IgD-negative memory B cell (primary cell): ENCODE data around the gene ADARB2. TPM values are rescaled to one million over a fixed set of nuclear protein-coding genes. Genes with fewer than 3 reads are reported as not detected.

ENCODE experiments used
- H3K27ac Mint-ChIP-seq, 3 donors: one replicate each; pipeline ENCODE4 v1.8.0; 2020 to 2022; ENCODE audit warnings: mild to moderate bottlenecking in 3 of 3, mixed read lengths in 3 of 3, moderate library complexity in 1 of 3
- H3K27me3 Mint-ChIP-seq: one replicate; pipeline ENCODE4 v1.8.0; 2021; ENCODE audit warnings: mixed read lengths
- H3K36me3 Mint-ChIP-seq: one replicate; pipeline ENCODE4 v1.8.0; 2020; ENCODE audit warnings: mild to moderate bottlenecking, mixed read lengths
- H3K4me1 Mint-ChIP-seq, 3 donors: one replicate each; pipeline ENCODE4 v1.8.0; 2020 to 2022; ENCODE audit warnings: mixed read lengths in 3 of 3, mild to moderate bottlenecking in 1 of 3
- H3K4me3 Mint-ChIP-seq, 4 donors: one replicate each; pipeline ENCODE4 v1.8.0; 2020 to 2022; ENCODE audit warnings: mild to moderate bottlenecking in 4 of 4, mixed read lengths in 4 of 4, moderate library complexity in 3 of 4
- H3K9me3 Mint-ChIP-seq, 3 donors: one replicate each; pipeline ENCODE4 v1.8.0; 2020 to 2021; ENCODE audit warnings: mixed read lengths in 3 of 3, mild to moderate bottlenecking in 1 of 3
- polyA plus RNA-seq: library from polyadenylated mRNA; unstranded; fragments of 300-500 nt; fragmentation: Illumina TruSeq; gene quantifications from one replicate; pipeline ENCODE4 v1.2.3, GENCODE V29; 2021

ADARB2 gene
- polyA plus RNA-seq, 1 donor from 2014 or later: not detected

DNA sequence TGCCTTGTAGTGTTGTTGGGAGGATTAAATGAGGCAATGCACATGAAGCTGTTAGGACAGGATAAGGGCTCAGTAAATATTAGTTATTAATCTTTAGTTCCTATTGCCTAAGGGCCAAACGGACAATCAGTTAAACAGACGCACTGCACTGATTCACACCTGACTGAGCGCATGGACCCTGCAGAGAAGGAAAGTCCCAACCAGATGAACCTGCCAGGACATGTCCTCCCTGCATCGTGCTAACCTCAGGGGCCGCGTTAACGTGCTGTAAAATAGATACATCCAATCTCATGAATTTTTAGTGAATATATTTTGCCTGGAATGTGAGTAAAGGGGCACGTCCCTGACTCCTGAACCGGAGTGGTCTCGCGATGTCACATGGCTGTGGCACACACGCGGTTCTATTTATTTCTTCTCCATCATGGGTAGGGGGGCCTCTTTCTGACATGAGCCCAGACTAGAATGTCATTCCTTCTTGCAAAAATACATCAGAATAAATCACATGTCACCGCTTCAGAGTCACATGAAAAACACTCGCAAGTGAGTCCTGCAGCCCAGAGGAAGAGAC is 12.3 kb downstream of the ADARB2 start:
- Mint-ChIP-seq H3K9me3 (no peaks in the 10 kb centered on the region), H3K4me1 (peaks cover 0 to 1% (median 0%) of the 10 kb centered on the region in 3 donors), H3K27ac (no peak overlapping the region), H3K4me3 (no peak overlapping the region), H3K27me3 (peaks cover 19% of the 10 kb centered on the region), H3K36me3 (no peaks in the 10 kb centered on the region)

DNA sequence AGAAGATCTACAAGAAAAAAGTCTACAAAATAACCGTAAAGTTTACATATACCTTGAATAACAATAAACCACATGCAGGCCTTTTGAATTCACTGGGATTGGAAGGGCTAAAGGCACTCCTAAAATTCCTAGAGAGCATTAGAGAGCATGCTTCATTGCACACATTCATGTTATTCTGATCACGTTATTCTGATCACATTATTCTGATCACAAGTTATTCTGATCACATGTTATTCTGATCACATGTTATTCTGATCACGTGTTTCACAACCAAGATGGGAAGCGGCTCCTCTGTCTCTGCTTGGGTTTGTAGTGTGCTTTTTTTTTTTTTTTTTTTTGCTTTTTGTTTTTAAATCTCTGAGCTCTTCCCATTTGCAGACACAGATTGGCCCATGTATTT is 20.5 kb downstream of the ADARB2 start:
- Mint-ChIP-seq H3K4me3 (no peak overlapping the region), H3K9me3 (peaks cover 0 to 8% (median 4%) of the 10 kb centered on the region in 3 donors), H3K27ac (no peak overlapping the region), H3K27me3 (peaks cover 54% of the 10 kb centered on the region), H3K36me3 (no peaks in the 10 kb centered on the region), H3K4me1 (peaks cover 0 to 5% (median 5%) of the 10 kb centered on the region in 3 donors)

DNA sequence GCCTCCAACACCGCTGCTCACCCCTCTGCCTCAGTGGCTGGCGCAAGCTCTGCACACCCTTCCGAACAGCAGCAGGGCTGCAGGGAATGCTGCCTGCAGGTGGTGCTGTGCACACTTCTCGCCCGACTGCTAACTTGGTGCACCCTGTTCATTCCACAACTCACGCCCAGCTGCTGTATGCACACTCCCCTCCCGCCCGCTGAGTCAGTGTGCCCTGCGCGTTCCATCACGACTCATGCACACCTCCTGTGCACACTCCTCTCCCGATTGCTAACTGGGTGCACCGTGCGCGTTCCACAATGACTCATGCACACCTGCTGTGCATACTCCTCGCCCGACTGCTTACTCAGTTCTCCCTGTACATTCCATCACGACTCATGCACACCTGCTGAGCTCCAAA is 21.5 kb downstream of the ADARB2 start:
- peaks cover 59% of the 10 kb centered on the region for H3K27me3 Mint-ChIP-seq
- peaks cover 0 to 8% (median 4%) of the 10 kb centered on the region in 3 donors for H3K9me3 Mint-ChIP-seq

DNA sequence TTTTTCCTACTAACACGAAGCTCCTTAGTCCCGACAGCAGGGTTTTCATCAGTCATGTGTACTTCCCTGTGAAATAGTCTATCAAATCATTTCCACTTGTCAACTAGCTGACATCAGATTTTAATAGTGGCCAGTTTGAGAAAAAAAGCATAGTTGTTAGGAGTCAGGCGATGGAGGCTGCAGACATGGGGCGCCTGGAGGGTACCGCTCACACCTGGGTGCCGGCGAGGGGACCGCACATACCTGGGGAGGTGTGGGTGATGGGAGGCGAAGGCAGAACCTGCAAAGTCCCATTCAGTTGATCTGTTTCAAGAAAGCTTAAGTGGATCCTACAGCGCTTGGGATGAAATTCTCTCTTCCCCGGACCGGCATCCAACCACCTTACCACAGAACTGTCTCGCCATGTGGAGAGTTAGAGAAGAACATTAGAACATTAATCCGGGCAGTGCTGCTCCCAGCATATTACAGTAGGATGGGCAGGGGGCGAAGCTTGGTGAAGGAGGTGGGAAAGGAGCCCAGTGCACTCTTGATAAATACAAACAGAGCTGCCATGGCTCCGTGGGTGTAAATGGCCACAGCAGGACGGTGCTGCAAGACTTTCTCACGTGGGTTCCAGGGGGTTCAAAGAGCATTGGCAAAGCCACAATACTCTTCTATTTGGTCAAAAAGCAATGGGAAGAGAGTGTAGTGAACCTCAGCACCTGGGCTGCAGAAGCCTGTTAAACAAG is 24.2 kb downstream of the ADARB2 start:
- no peak overlapping the region for H3K27ac Mint-ChIP-seq
- H3K4me3 Mint-ChIP-seq: no peak overlapping the region
- peaks cover 0 to 5% (median 4%) of the 10 kb centered on the region in 3 donors for H3K4me1 Mint-ChIP-seq
- no peaks in the 10 kb centered on the region for H3K36me3 Mint-ChIP-seq
- H3K9me3 Mint-ChIP-seq: peaks cover 0 to 6% (median 4%) of the 10 kb centered on the region in 3 donors
- H3K27me3 Mint-ChIP-seq: peaks cover 58% of the 10 kb centered on the region

More for the DNA sequence above, 21.5 kb downstream of the ADARB2 start:
- Mint-ChIP-seq H3K27ac (no peak overlapping the region), H3K36me3 (no peaks in the 10 kb centered on the region), H3K4me3 (no peak overlapping the region), H3K4me1 (peaks cover 0 to 5% (median 5%) of the 10 kb centered on the region in 3 donors)

DNA sequence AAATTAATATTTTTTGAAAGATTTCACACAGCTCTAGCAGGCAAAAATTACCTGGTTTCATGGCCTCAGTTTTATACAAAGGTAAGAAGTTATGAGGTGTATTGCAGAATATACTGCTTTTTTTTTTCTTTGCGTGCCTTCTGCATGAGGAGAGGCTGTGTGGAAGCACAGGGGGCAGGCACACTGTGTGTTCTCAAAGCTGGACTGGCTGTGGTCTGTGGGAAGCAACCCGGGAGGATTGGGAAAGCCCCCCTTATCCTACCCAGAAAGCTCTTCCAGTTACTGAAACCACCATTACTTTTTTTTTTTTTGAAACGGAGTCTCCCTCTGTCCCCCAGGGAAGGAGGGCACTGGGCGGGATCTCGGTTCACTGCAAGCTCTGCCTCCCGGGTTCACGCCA is 25.0 kb downstream of the ADARB2 start:
- Mint-ChIP-seq H3K27me3 (peaks cover 58% of the 10 kb centered on the region), H3K27ac (no peak overlapping the region), H3K4me1 (peaks cover 0 to 5% (median 4%) of the 10 kb centered on the region in 3 donors), H3K4me3 (no peak overlapping the region), H3K36me3 (no peaks in the 10 kb centered on the region), H3K9me3 (peaks cover 0 to 7% (median 6%) of the 10 kb centered on the region in 3 donors)

DNA sequence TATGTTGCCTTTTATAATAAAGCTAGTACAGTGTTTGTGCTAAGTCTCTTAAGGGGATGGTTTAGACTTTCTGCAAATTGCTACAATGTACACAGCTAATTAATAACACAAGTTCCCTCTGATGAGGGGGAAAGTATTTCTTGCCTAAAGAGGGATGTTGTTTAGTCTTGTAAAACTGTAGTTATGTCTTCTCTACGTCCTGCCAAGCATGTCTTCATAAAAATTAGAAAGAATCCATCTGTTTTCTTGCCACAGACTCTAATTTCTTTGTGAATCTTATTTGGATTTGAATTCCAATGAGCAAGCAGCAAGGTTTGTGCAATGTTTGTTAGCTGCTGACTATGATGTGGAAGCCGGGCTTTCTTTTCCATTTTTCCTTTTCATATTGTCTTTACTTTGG is 28.2 kb downstream of the ADARB2 start:
- Mint-ChIP-seq H3K27ac (no peak overlapping the region), H3K4me1 (peaks cover 6 to 9% (median 6%) of the 10 kb centered on the region in 3 donors), H3K4me3 (no peak overlapping the region), H3K27me3 (peaks cover 46% of the 10 kb centered on the region), H3K36me3 (no peaks in the 10 kb centered on the region), H3K9me3 (peaks cover 0 to 10% (median 6%) of the 10 kb centered on the region in 3 donors)

DNA sequence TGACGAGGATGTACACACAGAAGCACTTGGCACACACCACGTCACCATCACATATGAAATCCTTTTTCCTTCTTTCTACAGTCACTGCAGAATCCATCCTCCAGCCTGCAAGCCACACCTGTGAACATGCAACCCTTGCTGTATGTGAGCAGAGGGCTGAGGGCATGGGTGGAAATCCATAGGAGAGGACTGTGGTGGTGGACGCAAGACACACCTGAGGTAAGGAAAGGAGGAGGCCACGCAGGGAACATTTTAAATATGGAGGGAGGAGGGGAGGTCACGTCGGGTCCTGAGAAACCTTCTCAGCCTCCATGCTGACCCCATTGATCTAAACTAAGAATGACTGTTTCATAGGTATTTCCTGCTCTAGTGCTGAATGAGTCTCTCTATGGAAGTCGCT is 28.6 kb downstream of the ADARB2 start:
- Mint-ChIP-seq H3K27me3 (peaks cover 44% of the 10 kb centered on the region), H3K9me3 (peaks cover 0 to 10% (median 6%) of the 10 kb centered on the region in 3 donors), H3K27ac (peak overlapping the region in 1 of 3 donors; percentile 18), H3K4me1 (peaks cover 6 to 9% (median 6%) of the 10 kb centered on the region in 3 donors), H3K36me3 (no peaks in the 10 kb centered on the region), H3K4me3 (no peak overlapping the region)

DNA sequence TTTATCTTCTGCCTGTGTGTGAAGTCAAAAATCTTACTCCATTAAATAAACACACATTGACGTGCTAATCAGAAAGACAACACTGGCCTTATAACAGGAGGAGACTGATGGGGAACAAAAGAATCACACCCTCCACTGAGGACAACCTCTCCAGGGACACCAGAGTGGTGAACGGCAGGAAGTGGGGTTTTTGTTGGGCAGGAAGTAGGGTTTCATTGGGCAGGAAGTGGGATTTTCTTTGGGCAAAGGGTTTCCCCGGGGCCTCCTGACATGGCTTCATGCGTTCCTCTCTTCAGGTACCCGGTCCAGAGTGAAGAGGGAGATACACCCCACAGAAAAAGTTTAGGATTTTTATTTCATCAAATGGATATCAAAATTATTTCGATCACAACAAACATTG is 30.6 kb downstream of the ADARB2 start:
- peaks cover 6 to 9% (median 8%) of the 10 kb centered on the region in 3 donors for H3K4me1 Mint-ChIP-seq
- peaks cover 51% of the 10 kb centered on the region for H3K27me3 Mint-ChIP-seq
- H3K36me3 Mint-ChIP-seq: no peaks in the 10 kb centered on the region
- H3K27ac Mint-ChIP-seq: peak overlapping the region in 2 of 3 donors; percentile 33 to 90
- peaks cover 0 to 6% (median 3%) of the 10 kb centered on the region in 3 donors for H3K9me3 Mint-ChIP-seq
- peak overlapping the region in 1 of 4 donors; percentile 65 for H3K4me3 Mint-ChIP-seq

DNA sequence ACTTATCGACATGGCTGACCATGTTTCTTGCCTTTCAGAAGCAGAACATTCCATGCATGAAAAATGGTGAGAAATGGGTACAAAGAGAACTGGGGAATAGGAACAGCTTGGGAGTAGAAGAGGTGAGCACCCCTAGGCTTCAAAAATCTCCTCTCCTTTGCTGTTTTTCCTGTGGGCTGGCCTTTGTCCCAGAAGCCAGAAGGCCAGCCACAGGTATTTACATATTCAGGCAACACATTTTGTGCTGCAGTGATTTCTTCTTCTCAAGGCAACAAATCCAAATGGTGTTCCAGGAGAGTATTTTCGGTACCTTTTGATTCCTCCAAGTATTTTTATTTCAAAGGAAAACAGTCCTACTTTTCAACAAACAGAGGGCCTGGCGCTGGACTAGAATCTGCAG is 31.1 kb downstream of the ADARB2 start:
- peak overlapping the region in 1 of 3 donors; percentile 90 for H3K27ac Mint-ChIP-seq
- H3K4me3 Mint-ChIP-seq: no peak overlapping the region
- H3K27me3 Mint-ChIP-seq: peaks cover 51% of the 10 kb centered on the region
- peaks cover 6 to 9% (median 8%) of the 10 kb centered on the region in 3 donors for H3K4me1 Mint-ChIP-seq
- no peaks in the 10 kb centered on the region for H3K36me3 Mint-ChIP-seq
- H3K9me3 Mint-ChIP-seq: peaks cover 0 to 6% (median 3%) of the 10 kb centered on the region in 3 donors

DNA sequence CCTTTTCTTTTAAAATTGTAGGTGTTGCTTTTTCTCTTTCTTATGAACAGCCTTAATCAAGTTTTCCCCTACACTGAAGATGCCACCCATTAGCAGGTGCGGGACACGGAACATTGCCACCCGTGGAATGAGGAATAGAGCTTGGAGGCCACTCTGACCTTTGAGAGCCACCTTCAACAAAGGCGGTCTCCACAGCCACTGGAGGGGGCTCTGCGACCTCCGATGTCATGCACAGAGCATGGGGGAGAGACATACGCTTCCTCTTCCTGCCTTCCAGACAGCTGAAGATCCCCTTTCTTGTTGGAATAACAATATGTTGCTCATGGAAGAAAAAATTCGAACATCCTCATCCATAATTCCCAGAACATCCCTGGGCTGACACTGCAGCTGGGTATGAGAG is 39.1 kb downstream of the ADARB2 start:
- Mint-ChIP-seq H3K27ac (no peak overlapping the region), H3K4me1 (peaks cover 0 to 3% (median 0%) of the 10 kb centered on the region in 3 donors), H3K27me3 (peaks cover 22% of the 10 kb centered on the region), H3K36me3 (no peaks in the 10 kb centered on the region), H3K4me3 (no peak overlapping the region), H3K9me3 (peaks cover 0 to 2% (median 0%) of the 10 kb centered on the region in 3 donors)

DNA sequence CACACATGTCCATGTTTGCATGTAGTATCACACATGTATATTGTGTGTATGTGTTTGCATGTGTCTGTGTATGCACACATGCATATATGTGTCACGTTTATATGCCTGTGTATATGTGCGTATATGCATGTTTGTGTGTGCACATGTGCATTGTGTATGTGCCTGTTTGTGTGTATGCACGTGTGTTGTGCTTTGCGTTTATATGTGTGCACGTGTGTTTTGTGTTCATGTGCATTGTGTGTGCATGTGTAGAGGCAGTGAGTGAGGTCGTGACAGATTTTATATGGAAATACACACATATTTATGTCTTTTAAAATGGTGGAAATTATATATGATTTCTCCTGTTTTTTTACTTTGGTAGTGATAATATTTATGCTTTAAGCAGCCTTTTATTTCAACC is 41.2 kb downstream of the ADARB2 start:
- Mint-ChIP-seq H3K27ac (no peak overlapping the region), H3K36me3 (no peaks in the 10 kb centered on the region), H3K9me3 (peaks cover 0 to 2% (median 0%) of the 10 kb centered on the region in 3 donors), H3K4me1 (peaks cover 0 to 3% (median 0%) of the 10 kb centered on the region in 3 donors), H3K4me3 (no peak overlapping the region), H3K27me3 (peaks cover 8% of the 10 kb centered on the region)

DNA sequence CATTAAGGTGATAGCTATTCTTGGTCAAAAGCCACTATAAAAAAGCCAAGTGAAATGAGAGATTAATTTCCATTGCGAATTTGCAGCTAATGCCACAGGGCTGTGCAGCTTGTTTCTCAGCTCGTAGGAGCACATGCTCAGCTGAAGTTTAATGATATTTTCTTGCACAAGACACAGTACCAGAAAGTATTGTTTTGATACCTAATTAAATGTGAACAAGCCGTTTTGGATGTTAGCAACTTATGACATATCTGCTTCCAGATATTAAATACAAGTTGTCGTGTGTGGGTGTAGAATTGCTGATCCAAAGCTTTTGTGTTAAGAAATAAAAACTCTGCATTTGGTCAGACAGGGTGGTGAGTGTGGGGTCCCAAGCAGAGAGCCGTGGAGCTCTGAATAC is 47.2 kb downstream of the ADARB2 start:
- Mint-ChIP-seq H3K27me3 (peaks cover 16% of the 10 kb centered on the region), H3K36me3 (no peaks in the 10 kb centered on the region), H3K27ac (no peak overlapping the region), H3K4me3 (no peak overlapping the region), H3K4me1 (peaks cover 0 to 4% (median 0%) of the 10 kb centered on the region in 3 donors), H3K9me3 (peaks cover 0 to under 1% (median 0%) of the 10 kb centered on the region in 3 donors)

DNA sequence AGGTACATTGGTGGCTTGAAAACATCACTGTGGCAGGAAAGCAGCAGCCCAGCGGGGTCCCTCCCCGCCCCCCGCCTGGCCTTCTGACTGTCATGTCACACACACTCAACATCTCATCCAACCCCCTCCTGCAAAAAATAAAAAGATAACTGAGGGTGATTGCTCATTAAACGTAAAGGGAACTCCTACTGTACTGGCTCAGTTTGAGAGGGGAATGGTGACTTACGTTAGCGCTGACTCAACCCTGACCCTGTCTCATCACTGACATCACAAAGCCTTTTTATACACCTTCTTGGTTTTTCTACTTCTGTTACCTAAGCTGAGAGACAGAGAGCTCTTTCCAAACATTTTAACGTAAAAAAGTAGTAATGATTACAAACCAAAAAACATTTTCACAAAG is 48.8 kb downstream of the ADARB2 start:
- Mint-ChIP-seq H3K27me3 (peaks cover 10% of the 10 kb centered on the region), H3K36me3 (peaks cover 2% of the 10 kb centered on the region)

DNA sequence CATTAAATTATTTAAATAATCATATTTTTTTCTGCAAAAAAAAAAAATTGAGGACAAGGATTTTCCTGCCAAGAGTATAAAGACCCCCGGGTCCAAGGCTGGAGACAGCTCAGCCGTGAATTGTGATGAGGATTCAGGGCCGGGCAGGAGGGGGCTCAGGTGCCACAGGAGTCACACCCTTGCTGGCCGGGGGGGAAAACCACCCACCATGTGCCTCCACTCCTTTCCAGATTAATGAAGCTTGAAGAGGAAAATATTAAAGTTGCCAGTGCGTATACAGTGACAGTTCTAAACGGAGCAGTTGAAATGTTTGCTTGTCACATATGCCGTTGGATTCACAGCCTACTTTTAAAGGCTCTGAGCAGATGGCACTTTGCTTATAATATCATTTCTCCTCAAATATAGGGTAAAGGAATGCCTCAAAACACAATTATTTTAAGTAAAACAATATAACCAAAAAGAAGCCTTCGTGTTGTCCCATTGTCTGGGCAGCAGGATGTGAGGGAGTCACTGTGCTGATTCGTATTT is 49.6 kb downstream of the ADARB2 start:
- Mint-ChIP-seq H3K27ac (no peak overlapping the region), H3K4me1 (peaks cover 0 to 4% (median 0%) of the 10 kb centered on the region in 3 donors), H3K27me3 (peaks cover 10% of the 10 kb centered on the region), H3K9me3 (peaks cover 0 to 4% (median 0%) of the 10 kb centered on the region in 3 donors), H3K4me3 (no peak overlapping the region), H3K36me3 (peaks cover 3% of the 10 kb centered on the region)

More for the DNA sequence above, 48.8 kb downstream of the ADARB2 start:
- peaks cover 0 to 4% (median 0%) of the 10 kb centered on the region in 3 donors for H3K4me1 Mint-ChIP-seq
- H3K9me3 Mint-ChIP-seq: peaks cover 0 to 3% (median 0%) of the 10 kb centered on the region in 3 donors
- no peak overlapping the region for H3K4me3 Mint-ChIP-seq
- no peak overlapping the region for H3K27ac Mint-ChIP-seq

DNA sequence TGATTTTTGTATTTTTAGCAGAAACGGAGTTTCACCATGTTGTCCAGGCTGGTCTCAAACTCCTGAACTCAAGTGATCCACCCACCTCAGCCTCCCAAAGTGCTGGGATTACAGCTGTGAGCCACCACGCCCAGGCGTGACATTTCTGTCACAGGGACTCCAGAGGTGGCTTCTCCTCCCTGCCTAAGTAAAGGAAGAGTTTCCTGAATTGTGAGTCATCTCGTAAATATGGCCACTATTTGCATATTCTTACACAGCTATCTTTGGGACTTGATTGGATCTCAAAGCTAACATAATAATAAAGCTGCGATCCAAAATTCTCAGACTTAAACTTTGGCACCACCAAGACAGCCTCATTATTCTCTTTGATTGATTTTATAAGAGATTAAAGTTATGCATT is 50.1 kb downstream of the ADARB2 start:
- Mint-ChIP-seq H3K27ac (no peak overlapping the region), H3K36me3 (peaks cover 3% of the 10 kb centered on the region), H3K4me3 (no peak overlapping the region), H3K27me3 (peaks cover 10% of the 10 kb centered on the region), H3K9me3 (peaks cover 0 to 4% (median 0%) of the 10 kb centered on the region in 3 donors), H3K4me1 (peaks cover 0 to 4% (median 0%) of the 10 kb centered on the region in 3 donors)
